Measurements from ENCODE around the gene ALB.

The ALB gene

GRCh38 chr4:73429826-73430587 is 25.9 kb downstream of the ALB start:
- in situ Hi-C loops (cut with MboI; ENCODE audit: low sequenced_read_pairs): no loop called here

- in situ Hi-C loops (cut with MboI; ENCODE audit: low sequenced_read_pairs): no loop called here
Measured at GRCh38 chr4:73431813-73432168, 27.7 kb downstream of the ALB start.

GRCh38 chr4:73432169-73433000 is 28.3 kb downstream of the ALB start:
- in situ Hi-C loops (cut with MboI; ENCODE audit: low sequenced_read_pairs): no loop called here

DNA sequence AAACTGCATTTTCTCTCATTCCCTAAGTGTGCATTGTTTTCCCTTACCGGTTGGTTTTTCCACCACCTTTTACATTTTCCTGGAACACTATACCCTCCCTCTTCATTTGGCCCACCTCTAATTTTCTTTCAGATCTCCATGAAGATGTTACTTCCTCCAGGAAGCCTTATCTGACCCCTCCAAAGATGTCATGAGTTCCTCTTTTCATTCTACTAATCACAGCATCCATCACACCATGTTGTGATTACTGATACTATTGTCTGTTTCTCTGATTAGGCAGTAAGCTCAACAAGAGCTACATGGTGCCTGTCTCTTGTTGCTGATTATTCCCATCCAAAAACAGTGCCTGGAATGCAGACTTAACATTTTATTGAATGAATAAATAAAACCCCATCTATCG is 29.1 kb downstream of the ALB start:
- in situ Hi-C loops (cut with MboI; ENCODE audit: low sequenced_read_pairs): no loop called here

- in situ Hi-C loops (cut with MboI; ENCODE audit: low sequenced_read_pairs): no loop called here
Measured at GRCh38 chr4:73434311-73434710, 30.2 kb downstream of the ALB start.

DNA sequence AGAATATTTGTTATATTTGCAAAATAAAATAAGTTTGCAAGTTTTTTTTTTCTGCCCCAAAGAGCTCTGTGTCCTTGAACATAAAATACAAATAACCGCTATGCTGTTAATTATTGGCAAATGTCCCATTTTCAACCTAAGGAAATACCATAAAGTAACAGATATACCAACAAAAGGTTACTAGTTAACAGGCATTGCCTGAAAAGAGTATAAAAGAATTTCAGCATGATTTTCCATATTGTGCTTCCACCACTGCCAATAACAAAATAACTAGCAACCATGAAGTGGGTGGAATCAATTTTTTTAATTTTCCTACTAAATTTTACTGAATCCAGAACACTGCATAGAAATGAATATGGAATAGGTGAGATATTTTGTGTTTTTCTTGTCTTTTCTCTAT is 31.9 kb downstream of the ALB start, which contains the start of gene AFP:
TSS of gene AFP (plus strand) at position 238 of the 400 bp plus-strand sequence. CDS start at position 280, 42 bp downstream.
- in situ Hi-C loops (cut with MboI; ENCODE audit: low sequenced_read_pairs): no loop called here

DNA sequence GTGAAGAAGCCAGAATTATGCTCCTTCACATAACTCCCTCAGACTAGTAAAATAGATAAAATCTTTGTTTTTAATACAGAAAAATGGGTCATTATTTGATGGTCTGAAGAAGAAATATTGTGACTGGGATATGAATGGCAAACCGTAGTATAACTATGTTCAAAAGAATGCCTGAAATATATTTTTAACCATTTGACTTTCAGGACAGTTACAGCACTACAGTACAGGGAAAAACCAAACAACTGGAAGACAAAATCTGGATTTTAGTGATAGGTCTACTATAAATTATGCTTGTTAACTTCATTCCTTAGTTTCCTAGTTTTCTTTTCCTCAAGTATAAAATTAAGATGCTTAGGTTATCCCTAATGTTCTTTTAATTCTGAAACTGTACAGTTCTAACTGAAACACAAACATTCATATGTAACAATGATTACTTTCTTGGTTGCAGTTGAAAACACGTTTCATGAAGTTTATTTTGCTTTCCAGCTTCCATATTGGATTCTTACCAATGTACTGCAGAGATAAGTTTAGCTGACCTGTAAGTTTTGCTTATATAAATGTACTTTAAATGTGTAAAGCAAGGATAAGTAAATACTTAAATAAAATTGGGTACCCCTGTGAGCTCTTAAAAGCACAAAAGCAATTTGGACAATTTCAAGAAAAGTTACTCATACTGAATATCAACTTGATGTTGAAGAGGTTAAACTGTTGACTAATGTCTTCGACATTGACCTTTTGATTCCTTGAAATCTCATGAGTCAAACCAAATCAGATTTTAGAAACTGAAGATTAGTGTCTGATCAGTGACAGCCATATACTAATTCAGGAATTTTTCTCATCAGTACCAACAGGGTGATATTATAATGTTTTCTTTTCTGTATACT is 32.8 kb downstream of the ALB start:
- in situ Hi-C loops (cut with MboI; ENCODE audit: low sequenced_read_pairs): no loop called here

DNA sequence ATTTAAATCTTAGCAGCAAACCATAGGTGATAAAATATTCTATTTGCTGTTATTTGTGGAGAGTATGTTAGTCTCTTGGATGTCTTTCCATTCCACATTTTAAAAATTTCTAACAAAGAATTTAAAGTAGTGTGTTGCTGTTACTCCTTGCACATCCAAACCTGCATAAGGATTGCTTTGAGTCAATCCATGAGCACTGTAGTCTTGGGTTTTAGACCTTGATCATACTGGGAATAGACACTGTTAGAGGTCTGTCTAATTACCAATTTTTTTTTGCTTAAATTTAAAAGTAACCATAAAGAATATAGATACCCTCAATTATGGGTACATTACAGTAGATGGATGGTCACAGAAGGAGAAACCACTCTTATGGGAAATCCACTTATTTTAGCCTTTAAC is 33.5 kb downstream of the ALB start:
- in situ Hi-C loops (cut with MboI; ENCODE audit: low sequenced_read_pairs): no loop called here

DNA sequence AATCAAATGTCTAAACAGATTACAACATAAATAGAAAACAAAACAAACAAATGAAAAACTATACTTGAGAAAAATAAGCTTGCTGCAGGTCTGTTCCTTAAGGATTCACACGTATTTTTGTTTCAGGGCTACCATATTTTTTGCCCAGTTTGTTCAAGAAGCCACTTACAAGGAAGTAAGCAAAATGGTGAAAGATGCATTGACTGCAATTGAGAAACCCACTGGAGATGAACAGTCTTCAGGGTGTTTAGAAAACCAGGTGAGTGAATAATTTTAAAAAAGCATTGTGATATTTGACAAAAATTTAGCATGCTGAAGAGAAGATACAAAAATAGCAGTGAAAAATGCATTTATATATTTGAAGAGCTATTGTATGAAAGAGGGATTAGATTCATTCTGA is 34.0 kb downstream of the ALB start:
- in situ Hi-C loops (cut with MboI; ENCODE audit: low sequenced_read_pairs): no loop called here

- in situ Hi-C loops (cut with MboI; ENCODE audit: low sequenced_read_pairs): no loop called here
Measured at GRCh38 chr4:73438582-73439215, 34.6 kb downstream of the ALB start.

- in situ Hi-C loops (cut with MboI; ENCODE audit: low sequenced_read_pairs): no loop called here
Measured at GRCh38 chr4:73439445-73439844, 35.4 kb downstream of the ALB start.

GRCh38 chr4:73439991-73440390 is 35.9 kb downstream of the ALB start:
- in situ Hi-C loops (cut with MboI; ENCODE audit: low sequenced_read_pairs): no loop called here

DNA sequence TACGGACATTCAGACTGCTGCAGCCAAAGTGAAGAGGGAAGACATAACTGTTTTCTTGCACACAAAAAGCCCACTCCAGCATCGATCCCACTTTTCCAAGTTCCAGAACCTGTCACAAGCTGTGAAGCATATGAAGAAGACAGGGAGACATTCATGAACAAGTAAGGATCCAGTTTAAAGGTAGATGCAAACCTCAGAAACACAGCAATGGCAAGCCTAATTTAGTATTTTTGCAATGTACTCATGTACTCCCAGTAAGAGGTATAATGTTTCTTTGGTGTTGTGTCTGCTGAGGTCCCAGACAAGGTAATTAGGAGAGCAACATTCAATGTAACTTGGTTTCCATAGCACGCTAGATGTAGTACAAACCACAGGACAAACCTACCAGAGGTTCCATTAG is 36.6 kb downstream of the ALB start:
- in situ Hi-C loops (cut with MboI; ENCODE audit: low sequenced_read_pairs): no loop called here

DNA sequence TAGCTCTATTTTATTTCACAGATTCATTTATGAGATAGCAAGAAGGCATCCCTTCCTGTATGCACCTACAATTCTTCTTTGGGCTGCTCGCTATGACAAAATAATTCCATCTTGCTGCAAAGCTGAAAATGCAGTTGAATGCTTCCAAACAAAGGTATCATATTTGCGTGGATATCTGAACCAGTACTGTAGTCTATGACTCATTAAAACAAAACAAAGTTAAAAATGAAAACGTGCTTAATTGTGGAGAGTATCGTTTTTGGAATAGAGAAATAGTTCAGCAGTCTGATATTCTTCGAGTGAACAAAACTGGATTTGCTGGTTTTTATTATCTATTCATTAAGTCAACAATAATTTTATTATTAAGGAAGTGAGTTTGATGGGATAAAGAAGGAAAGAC is 38.2 kb downstream of the ALB start:
- in situ Hi-C loops (cut with MboI; ENCODE audit: low sequenced_read_pairs): no loop called here

DNA sequence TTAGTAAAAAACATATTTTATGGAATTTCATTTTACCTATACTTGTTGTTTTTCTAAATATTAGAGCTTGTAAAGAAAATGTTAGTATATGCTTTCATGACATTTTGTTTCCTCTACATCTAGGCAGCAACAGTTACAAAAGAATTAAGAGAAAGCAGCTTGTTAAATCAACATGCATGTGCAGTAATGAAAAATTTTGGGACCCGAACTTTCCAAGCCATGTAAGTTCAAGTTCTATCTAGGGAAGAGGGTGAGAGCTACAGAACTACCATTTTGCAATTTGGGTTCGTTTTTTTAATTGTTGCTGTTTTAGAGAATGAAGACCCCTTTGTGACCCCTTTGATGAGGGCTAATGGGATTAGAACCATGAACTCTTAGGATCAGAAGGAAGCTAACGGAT is 39.1 kb downstream of the ALB start:
- in situ Hi-C loops (cut with MboI; ENCODE audit: low sequenced_read_pairs): no loop called here

GRCh38 chr4:73445383-73446335 is 41.6 kb downstream of the ALB start:
- in situ Hi-C loops (cut with MboI; ENCODE audit: low sequenced_read_pairs): no loop called here

GRCh38 chr4:73446336-73446938 is 42.4 kb downstream of the ALB start:
- in situ Hi-C loops (cut with MboI; ENCODE audit: low sequenced_read_pairs): no loop called here

DNA sequence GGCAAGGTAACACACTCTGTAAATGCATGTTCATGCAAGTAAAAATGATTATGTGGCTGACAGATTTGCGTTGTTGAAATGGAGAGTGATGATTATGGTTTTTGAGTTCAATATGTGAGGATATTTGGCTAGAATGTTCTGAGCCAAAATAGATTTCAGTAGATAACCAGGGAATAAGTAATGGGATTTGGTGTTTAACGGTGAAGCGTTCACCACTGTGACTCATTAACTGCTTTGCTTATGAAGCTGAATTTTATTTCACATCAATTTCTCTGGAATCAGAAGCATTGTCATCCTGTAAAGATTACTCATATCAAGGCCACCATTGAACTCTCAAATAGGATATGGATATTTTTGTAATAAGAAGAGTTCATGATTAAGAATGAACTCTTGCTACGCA is 43.6 kb downstream of the ALB start:
- in situ Hi-C loops (cut with MboI; ENCODE audit: low sequenced_read_pairs): no loop called here

DNA sequence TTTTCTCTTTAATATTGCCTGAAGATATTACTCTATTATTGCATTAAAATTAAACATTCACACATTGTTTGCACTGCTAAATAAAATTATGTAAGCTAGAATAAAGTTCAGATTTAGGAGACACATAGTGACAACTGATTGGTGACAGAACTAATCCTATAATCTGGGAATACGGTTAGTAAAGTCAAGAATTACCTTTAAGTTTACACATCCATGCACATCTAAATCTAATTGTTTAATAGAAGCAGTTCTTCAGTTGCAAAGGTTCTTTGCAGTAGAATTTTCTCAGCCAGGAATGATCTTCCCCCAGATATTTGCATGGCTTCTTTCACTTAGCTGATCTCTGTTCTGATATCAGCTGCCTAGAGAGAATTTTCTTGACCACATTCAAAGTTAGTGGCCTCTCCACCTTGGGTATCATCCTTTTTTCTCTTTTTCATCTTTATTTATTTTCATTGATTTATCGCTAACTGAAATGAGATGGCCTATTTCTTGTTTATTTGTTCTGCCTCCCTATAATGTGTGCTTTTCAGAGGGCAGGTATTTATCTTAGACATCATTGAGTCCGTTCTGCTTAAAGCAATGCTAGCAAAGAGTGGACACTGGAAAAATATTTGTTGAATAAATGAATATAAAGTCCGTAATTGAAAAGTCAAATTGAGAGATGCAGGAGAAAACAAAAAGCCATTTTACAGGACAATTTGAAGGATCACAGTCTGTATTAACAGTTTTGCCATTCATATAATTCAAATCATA is 44.5 kb downstream of the ALB start:
- in situ Hi-C loops (cut with MboI; ENCODE audit: low sequenced_read_pairs): no loop called here

Data from HL-60/S4 treated with phorbol 12-myristate 13-acetate at 8.2 ng/mL for 4 days and 3 days (cell line).